ENCODE measurements around the gene C3orf38.

Gene C3orf38

DNA sequence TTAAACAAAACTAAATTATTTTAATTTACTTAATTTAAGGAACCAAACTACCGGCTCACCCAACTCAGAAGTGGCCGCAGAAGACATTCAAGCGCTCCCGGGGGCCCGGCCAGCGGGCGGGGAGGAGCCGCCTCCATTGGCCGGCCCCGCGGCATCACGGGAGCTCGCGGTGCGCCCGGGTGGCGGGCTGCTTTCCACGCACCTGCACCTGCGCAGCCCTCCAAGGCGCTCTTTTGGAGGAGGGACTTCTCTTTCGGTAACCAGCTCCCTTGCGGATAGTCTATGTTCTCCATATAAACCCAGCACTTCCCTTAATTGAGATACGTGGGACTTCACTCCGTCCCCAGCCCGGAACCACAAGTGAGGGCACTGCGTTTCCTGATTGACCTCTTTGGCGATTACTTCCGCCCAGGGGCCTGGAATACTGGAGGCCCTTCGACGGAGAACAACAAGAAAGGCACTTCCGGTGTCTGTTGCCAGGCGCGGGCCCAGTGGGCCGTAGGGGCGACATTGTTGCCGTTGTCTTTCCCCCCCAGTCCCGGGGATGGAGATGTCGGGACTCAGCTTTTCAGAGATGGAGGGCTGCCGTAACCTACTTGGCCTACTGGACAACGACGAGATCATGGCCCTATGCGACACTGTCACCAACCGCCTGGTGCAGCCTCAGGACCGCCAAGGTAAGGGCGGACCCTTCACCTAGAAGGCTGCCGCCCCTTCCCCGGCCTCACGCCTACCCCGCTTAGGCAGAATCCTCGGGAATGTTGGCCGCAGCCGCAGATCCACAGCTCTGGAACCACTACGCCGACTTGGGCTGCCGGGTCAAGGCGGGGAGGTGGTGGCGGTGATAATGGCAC, at the start of gene C3orf38:
Gene C3orf38, plus strand, starts transcription at position 451 of the 854 bp plus-strand sequence. Its CDS starts 94 bp downstream, at position 545.
- H3K4me3 ChIP-seq (ENCODE audit: low read depth, low read length) = peak within 1 kb of the TSS; percentile 96
- DNase-seq (ENCODE audit: low read depth, low spot score) = peak; percentile 94
- TF ChIP-seq CTCF (IDR thresholded peaks at IDR 0.05; ENCODE audit: low read depth, low read length) = no peak
- in situ Hi-C loops (cut with HindIII; ENCODE audit: low sequenced_read_pairs) = no loop called here

- no peak overlapping the region for H3K4me3 ChIP-seq (ENCODE audit: low read depth, low read length)
- DNase-seq (ENCODE audit: low read depth, low spot score) = no peak
- in situ Hi-C loops (cut with HindIII; ENCODE audit: low sequenced_read_pairs) = no loop called here
- TF ChIP-seq CTCF (IDR thresholded peaks at IDR 0.05; ENCODE audit: low read depth, low read length) = no peak
These were observed 48.6 kb upstream of the C3orf38 start for GRCh38 chr3:88101142-88101541.

GRCh38 chr3:88105325-88105724, 44.4 kb upstream of the C3orf38 start:
- H3K4me3 ChIP-seq (ENCODE audit: low read depth, low read length) = no peak overlapping the region
- no peak for DNase-seq (ENCODE audit: low read depth, low spot score)
- no peak for TF ChIP-seq CTCF (IDR thresholded peaks at IDR 0.05; ENCODE audit: low read depth, low read length)
- in situ Hi-C loops (cut with HindIII; ENCODE audit: low sequenced_read_pairs) = no loop called here

DNA sequence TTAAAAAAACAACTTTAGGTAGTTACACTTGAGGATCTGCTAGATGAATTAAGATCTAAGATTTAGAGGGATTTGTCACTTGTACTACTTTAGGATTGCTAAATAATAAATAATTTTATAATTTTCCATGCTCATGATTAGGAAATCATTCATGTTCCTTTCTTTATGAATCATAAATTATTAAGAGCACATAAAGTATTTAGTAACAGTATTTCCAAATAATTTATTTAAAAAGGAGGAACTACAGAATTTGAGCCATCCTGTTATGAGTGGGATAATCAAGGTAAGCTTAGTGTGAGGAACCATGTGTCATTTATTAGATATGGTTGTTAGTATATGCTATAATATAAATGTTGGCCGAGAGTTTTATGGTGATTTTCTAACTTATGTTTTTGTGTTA, 37.5 kb upstream of the C3orf38 start:
- DNase-seq (ENCODE audit: low read depth, low spot score) = no peak
- no peak for TF ChIP-seq CTCF (IDR thresholded peaks at IDR 0.05; ENCODE audit: low read depth, low read length)
- H3K4me3 ChIP-seq (ENCODE audit: low read depth, low read length) = no peak overlapping the region
- in situ Hi-C loops (cut with HindIII; ENCODE audit: low sequenced_read_pairs) = no loop called here

DNA sequence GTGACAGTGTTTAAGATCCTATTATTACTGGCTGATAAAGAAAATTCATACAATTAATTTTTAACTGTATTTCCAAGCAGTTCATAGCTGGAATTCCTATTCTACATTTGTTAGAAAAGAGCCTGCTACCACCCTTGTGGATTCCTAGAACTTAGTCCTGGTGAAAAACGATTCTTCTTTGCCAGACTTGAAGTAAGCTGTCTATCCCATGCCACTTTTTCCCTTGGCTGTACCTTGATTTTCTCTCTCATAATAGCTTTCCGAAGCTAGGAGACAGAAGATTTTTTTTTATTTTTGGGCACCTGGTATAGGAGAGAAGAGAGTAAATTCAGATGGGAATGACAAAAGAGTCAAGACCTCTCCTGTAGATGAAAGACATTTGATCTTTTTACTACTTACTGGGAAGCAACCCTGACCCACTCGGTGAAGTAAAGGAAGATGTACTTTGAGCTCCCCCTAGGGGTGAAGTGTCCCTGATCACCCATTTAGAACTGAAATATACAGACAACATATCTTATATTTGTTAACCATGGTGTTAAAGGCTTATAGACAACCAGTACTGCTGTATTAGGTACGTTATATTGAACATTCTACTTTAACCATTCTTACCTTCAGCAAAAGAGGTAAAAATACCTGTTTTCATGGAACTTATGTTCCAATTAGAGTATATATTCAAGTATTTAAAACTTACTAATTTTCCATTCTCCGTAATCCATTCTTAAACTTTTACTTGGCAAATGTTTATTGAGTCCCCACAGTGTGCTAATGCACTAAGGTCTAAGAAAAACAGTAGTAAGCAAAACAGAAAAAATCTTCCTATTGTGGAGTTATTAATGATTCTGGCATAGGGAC, 36.2 kb upstream of the C3orf38 start:
- no peak overlapping the region for H3K4me3 ChIP-seq (ENCODE audit: low read depth, low read length)
- peak; percentile 75 for DNase-seq (ENCODE audit: low read depth, low spot score)
- in situ Hi-C loops (cut with HindIII; ENCODE audit: low sequenced_read_pairs) = no loop called here
- TF ChIP-seq CTCF (IDR thresholded peaks at IDR 0.05; ENCODE audit: low read depth, low read length) = peak; percentile 74

DNA sequence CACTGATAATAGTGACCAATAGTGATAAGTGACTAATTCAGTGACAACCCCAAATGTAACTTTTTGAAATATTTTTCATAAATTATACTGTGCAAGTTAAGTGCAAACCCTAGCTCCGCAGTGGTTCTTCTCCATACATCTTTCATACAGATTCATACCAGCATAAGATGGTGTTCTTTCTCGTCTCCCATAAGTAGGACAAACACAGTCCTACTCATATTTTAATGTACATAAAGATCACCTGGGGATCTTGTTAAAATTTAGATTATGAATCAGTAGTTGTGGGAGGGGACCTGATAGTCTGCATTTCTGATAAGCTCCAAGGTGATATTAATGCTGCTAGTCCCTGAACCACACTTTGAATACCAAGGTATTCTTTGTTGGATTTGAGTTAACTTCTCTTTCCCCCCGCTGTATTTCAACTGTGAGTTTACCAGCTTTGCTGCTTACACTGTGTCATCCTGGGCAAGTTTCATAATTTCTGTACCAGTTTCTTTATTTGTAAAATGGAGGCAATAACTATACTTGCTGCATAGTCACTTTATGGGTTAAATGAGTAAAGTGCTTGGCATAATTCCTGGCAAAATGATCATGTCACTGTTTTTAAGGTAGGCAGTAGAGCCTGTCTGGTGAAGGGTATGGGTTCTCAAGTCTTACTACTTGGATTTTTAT, 34.7 kb upstream of the C3orf38 start:
- no peak overlapping the region for H3K4me3 ChIP-seq (ENCODE audit: low read depth, low read length)
- no peak for DNase-seq (ENCODE audit: low read depth, low spot score)
- in situ Hi-C loops (cut with HindIII; ENCODE audit: low sequenced_read_pairs) = no loop called here
- no peak for TF ChIP-seq CTCF (IDR thresholded peaks at IDR 0.05; ENCODE audit: low read depth, low read length)
